HS-27A (cell line): ENCODE measurements around the gene PELO.
"Not testable (repeated sequence)": the region's sequence is repeated elsewhere in the genome, so short reads cannot be mapped to it uniquely, and the experiment has no call there.

Experiments
- DNase-seq: peaks from one replicate; pipeline ENCODE4 v3.0.0-alpha.2; 2012; ENCODE audit warnings: low read depth, missing footprints

PELO gene, protein sequence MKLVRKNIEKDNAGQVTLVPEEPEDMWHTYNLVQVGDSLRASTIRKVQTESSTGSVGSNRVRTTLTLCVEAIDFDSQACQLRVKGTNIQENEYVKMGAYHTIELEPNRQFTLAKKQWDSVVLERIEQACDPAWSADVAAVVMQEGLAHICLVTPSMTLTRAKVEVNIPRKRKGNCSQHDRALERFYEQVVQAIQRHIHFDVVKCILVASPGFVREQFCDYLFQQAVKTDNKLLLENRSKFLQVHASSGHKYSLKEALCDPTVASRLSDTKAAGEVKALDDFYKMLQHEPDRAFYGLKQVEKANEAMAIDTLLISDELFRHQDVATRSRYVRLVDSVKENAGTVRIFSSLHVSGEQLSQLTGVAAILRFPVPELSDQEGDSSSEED

DNA sequence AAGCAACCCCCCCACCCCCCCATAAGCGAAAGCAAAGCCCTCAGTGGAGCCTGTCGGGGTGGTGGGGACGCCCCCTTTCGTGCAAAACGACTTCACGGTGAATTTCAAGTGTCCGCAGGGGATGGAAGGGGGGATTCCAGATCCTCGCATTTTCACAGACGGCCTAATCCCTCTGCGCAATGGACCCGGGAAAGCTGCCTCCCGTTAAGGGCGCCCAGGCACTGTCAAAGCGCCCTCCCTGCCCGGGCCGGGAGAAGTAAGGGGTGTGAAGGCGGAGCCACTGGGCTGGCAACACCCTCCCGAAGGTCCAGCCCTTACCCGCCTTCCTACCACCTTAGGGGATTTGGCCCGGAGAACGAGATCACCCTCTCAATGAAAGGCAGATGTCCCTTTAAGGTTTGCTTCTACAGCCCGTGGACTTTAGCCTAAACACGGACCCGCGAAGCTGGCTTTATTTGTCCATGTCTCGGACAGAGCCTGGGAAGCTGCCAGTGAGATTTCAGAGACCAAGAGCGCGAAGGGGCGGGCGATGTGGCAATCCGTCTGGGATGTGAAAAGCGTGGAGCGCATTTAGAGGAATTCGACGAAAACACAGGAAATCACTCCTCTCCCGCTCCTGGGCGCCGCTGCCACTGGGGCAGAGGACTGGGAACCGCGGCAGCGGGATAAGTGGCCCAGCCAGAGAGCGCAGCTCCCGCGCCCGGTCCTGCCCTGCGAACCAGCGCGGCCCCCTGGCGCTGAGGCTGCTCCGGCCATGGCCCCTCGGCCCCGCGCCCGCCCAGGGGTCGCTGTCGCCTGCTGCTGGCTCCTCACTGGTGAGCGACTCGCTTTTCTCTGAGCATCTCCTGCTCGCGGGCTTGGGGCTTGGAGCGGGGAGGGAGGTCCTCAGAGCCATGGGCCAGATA lies at the start of gene PELO, which contains the start of gene ITGA1:
PELO (plus strand) TSS at position 317 of the 905 bp plus-strand sequence. CDS start 12,479 bp downstream, outside the sequence.
ITGA1 (plus strand) TSS at position 317 of the 905 bp plus-strand sequence; CDS start at position 755, 438 bp downstream.
- peak; percentile 60 for DNase-seq

DNA sequence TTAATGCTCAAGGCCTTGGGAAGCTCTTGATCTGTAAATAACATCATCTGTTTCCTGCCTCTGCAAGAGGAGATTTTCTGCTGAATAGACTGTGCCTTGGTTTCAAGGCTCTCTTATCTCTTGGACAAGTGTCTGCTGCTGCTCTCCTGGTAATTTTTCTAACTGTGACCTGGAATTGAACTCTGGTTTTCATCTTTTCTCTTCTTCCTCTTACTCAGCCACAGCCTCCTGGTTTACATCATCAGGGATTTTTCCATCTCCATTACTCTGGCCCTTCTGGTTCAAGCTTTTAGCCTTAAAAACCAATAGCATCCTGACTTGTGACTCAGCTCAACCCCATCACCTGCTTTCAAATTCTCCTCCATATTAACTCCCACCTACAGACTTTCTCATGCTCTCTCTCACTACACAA lies 49.6 kb upstream of the PELO start:
- DNase-seq: no peak

DNA sequence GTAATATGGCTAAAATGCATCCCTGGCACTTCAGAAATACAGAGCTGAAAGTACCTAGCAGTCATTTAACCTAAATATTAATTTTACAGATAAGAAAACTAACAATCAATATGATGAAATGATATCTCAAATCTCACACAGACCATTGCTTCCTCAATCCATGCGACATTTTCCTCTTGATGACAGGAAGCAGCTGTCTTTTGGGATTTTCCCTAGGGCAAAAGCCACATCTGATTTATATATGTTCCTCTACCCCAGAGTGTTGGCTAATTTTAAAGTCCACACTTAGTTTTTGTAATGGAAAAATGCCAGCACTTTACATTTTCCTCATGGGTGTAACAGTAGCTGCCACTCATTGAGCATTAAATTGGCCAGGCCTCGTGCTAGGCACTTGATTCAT lies 47.7 kb upstream of the PELO start:
- no peak for DNase-seq

DNA sequence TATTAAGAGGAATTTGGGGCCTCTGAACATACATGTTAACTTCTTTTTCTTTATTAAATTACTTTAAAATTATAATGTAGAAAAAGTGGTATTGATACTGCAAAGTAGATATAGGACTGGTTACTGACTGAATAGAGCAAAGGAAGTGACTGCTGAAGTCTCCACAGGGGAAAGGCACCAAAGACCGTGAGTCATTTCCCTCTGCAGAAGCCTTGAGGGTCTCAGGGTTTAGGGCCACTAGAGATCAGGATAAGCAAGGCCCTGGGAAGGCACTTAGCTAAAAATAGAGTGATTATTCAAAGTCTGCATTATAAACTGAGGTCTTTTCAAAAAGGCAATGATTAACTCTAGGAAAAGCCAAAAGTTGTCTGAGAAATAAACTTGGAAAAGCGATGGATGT lies 44.7 kb upstream of the PELO start:
- no peak for DNase-seq

DNA sequence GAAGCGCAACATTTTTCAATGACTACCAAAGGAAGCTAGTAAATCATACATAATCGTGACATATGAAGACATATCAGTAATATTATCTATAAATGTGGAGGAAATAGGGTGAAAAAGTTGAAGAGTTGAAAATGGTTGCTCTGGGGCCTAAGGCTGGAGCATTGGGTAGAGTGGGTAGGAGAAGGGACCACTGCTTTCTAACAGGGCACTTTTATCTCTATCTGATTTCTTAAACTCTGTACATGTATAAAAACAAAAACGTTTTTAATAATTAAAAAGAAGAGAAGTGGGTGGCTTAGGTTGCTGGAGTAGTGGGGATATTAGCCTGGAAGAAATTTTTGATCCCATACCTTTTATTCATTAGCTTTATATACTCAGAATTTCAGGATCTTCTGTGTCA lies 44.2 kb upstream of the PELO start:
- DNase-seq: no peak

DNA sequence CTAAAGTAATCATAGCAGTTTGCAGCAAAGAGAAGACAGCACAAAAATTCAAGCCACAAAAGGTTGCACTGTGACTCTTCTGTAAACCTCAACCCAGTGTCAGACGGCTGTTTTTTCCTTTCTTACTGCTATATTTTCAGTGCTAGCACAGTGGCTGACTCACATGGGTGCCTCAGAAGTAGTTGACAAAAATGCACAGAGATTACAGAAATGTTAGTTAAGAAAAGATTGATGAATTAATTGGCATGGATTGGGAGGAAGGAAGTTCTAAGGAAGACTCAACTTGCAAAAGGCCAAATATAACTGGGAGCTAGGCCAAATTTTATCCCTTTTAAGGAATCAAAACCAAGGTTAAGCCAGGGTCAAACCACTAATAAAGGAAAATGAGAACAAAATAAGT lies 43.7 kb upstream of the PELO start:
- DNase-seq: no peak

DNA sequence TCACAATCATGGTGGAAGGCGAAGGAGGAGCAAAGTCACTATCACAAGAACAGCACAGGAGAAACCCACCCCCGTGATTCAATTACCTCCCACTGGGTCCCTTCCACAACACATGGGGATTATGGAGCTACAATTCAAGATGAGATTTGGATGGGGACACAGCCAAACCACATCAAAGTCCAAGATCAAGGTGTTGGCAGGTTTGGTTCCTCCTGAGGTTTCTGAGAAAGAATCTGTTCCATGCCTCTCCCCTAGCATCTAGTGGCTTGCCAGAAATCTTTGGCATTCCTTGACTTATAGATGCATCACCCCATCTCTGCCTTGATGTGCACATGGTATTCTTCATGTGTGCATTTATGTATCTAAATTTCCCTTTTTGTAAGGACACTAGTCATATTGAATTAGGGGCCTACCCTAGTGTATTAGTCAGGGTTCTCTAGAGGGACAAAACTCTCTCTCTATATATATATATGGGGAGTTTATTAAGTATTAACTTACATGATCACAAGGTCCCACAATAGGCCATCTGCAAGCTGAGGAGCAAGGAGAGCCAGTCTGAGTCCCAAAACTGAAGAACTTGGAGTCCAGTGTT lies 42.8 kb upstream of the PELO start:
- DNase-seq: not testable (repeated sequence)

DNA sequence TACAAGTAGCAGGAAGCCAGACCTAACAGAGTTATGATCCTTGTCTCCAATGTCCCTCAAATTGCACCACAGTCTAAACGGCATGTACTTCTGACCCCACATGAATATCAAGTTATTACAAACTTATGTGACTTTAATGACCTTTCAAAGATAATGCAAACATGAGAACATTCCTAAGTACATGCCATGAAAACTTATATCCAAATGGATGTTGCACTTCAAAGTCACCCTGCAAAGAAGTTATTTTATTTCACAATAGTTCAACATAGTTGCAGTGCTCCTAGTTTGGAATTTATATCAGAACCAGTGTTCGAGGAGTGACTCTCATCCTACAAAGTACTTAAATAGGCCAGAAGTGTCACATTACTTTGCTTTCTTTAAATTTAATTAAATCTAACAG lies 41.2 kb upstream of the PELO start:
- DNase-seq: no peak

DNA sequence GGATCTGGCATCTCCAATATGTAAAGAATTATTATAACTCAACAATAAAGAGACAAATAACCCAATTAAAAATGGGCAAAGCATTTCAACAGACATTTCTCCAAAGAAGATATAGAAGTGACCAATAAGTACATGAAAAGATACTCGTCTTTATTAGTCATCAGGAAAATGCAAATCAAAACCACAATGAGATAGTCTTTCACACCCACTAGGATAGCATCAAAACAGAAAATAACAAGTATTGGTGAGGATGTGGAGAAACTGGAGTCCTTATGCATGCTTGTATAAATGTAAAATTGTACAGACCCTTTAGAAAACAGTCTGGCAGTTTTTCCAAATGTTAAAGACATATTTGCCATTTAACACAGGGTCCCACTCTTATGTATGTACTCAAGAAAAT lies 39.1 kb upstream of the PELO start:
- no peak for DNase-seq

DNA sequence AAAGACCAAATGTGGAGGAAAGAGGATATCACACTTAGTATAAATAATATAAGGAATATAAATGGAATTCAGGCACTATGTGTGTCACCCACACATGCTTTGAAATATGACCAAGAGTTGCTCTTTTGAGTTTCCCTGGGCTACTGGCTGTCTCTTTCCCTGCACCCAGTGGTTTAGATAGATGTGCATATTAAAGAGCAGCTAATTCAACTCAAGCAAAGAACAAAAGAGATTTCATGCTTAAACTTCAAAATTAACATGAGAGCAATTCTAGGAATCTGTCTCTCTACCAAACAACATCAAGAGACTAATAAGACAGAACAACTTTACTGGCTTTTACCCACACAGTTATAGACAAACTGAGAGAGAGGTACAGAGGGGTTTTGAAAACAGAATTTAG lies 38.0 kb upstream of the PELO start:
- no peak for DNase-seq

DNA sequence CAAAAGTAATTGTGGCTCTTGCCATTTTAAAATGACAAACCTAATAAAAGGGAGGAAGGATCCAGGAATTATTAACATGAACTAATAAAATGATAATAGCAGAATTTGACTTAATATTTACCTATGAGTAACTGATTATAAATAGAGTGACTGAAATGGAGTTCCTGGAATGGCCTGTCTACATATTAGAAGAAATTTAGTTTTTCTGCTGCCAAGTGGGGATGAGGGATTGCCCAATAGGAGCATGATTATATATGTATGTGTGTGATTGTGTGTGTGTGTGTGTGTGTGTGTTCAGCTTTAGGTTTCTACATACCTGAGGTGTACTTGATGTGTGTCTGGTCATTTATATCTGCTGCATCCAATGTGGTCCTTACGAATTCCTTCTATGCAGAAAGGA lies 36.6 kb upstream of the PELO start:
- no peak for DNase-seq

DNA sequence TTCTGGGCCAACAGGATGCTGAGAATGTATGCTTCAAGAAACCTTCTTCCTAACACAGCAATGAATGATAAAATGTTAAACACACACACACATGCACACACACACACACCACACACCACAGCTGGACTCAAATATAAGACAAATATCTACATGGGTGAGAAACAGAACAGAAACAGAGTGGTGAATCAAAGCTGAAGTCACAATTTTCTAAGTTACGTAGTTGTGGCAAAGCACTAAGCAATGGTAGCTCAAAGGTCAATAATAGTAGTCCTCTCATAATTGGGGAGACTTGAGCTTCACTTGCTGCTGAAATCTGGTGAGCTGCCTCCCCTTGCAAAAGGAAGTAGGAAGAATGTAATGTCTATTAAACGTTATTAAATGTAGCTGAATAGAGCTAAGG lies 33.7 kb upstream of the PELO start:
- no peak for DNase-seq

DNA sequence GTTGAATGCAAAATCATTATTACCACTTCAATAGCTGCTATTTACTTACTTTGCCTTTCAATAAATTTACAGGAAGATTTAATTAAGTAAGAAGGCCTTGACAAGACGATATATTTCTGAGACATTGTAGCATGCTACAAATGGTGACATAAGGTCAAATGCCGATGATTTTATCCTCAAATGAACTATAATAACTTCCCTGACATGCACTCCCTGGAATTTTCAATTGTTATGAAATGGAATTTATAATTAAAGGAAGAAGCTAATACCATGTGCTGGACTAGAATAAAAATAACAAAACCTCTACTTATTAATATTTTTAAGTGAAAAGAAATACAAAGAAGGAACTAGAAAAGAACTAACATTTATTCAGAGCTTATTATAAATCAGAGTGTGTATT lies 30.2 kb upstream of the PELO start:
- DNase-seq: no peak

DNA sequence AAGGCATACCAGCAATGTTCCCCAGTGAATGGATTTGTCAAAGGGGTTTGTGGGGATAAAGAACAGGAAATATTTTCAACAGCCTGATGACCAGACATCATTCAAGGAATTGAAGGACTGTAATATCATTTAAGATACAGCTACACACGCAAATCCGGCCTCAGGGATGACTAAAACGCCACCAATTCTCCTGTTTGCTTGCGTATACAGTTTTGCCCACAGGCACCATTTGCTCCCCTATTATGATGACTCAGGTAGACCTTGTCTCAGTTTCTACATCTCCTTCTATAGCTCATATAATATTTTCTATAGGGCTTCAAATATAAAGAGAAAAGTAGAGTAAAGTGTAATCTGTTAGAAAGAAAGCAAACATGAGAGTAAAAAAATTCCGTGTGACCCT lies 29.7 kb upstream of the PELO start:
- no peak for DNase-seq

DNA sequence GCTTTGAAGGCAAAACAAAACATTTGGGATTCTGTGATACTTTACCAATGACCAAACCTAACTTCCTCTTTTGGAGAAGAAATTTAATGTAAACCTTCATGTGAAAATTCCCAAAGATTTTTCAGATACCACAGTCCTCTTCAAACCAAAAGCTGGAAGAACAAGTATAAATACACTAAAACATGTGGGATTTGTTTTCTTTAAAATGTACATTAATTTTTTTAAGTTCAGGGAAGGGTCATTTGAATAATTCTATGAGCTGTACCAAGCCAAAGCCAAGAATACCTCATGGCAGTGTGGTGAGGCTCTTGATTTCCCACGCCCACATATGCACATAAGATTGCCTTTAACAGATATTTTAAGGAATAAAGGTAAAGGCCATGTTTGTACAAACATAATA lies 28.4 kb upstream of the PELO start:
- no peak for DNase-seq

DNA sequence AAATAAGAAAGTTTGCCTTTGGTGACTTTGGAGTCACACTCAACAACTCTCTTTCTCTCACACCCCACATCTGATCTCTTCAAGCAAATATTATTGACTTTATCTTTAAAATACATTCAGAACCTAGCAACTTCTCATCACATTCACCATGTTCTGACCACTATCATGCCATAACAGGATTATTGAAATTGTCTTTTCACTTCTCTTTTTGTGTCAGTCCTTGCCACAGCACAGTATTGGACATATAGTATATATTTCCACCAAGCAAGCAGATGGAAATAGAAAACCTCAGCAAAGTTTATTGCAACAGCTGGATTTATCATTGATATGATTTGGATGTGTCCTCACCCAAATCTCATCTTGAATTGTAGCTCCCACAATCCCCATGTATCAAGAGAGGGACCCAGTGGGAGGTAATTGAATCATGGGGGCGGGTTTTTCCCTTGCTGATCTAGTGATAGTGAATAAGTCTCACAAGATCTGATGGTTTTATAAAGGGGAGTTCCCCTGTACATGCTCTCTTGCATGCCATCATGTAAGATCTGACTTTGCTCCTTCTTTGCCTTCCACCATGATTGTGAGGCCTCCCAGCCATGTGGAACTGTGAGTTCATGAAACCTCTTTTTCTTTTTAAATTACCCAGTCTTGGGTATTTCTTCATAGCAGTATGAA lies 26.9 kb upstream of the PELO start:
- no peak for DNase-seq

DNA sequence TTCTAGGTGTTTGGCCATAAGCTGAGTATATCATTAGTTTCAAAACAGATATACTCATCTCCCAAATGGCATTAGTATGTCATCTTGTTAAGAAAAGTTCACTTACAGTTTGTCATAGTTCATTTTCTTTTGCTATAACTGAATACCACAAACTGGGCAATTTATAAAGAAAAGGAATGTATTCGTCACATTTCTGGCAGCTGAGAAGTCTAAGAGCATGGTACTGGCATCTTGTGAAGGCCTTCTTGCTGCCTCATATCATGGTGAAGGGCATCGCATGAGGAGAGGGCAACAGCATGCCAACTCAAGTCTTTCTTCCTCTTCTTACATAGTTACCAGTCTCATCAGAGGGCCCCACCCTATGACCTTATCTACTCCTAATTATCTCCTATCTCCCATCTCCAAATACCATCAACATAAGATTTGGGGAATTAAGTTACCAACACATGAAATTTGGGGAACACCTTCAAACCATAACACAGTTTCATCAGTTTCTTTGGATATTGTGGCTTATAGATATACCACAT lies 20.4 kb upstream of the PELO start:
- no peak for DNase-seq

DNA sequence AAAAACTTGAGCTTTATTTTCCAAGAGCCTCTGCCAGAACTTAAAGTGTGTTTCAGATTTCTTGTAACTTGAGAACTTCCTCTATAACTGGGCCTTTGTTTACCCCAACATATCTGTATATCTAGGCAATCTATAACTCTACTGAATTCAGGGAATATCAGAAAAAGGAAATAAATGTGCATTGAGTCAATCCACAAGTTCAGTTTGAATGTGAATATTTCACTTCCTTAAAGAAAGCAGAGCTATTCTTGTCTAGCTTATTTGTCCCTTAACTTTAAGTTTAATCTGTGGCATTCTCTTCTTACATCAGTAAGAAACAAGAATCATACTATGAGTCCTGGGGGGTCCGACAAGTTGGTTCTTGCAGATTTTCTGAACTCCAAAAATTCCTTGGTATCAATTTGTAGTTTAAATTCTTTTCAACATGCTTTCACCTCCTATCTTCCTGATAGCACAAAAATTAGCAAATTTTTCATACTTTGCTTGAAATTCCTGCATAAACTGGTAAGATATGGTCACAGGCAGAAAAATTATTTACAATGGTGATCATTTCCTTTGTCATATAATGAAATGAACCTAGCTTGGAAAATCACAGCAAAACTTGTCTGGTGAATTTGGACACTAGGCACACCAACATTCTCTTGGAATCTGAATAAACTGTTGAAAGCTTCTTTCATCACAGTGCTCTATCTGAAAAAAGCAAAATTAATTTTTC lies 19.8 kb upstream of the PELO start:
- no peak for DNase-seq

DNA sequence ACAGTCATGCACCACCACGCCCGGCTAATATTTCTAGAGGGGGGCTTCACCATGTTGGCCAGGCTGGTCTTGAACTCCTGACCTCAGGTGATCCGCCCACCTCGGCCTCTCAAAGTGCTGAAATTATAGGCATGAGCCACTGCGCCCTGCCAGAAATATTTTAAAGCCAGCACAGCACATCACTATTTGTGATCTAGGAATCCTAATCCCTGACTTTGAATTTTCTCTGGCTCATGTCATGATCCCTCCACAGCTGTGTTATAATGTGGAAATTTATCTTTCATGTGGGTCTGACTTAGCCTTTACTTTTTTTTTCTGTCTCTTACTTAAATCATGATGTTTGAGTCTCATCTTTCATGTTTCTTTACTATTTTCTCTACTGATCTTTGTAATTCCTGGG lies 18.7 kb upstream of the PELO start:
- no peak for DNase-seq

DNA sequence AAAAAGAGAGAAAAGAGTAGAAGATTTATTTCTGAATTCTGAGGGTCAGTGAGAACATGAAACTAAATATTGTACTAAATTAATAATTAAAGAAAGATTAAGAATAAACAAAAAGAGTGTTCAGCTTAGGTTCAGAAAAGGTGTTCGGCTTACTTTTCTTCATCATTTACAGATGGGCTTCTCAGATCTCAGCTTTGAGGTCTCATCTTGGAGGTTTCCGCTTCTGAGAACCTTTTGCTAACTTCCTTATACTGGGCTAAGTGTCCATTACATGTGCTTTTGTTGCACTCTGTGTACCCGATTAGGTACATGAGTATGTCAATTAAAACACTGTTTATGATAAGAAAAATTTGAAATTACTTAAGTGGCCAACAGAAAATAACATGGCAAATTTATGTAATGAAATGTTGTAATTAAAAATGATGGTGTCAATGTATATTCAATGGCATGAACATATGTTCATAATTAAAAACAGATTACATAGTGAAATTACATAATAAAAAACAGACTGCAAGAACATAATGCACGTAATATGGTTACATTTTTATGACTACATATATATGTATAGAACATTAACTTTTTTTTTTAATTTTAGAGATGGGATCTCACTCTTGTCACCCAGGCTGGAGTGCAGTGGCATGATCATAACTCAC lies 17.3 kb upstream of the PELO start:
- DNase-seq: no peak
